Measurements from ENCODE around the gene PPARD. TPM values are rescaled to one million over a fixed set of nuclear protein-coding genes. Genes with fewer than 3 reads are reported as not detected.

Gene PPARD
- total and polyA plus RNA-seq, 2 experiments from 2014 or later, result 15.9 to 21.7 TPM

GRCh38 chr6:35473850-35474130 lies 131.4 kb downstream of the PPARD start:
- H3F3A ChIP-seq (ENCODE audit: insufficient read depth), result peaks cover 64% of the 10 kb centered on the region
- H3K4me3 ChIP-seq, result no peak overlapping the region
- H3K4me1 ChIP-seq (ENCODE audit: insufficient read depth), result peaks cover 21% of the 10 kb centered on the region
- no peak overlapping the region for H3K4me2 ChIP-seq (ENCODE audit: unreplicated experiment)
- H4K20me1 ChIP-seq (ENCODE audit: insufficient read depth), result peaks cover 19% of the 10 kb centered on the region
- no peak overlapping the region for H3K9ac ChIP-seq
- TF ChIP-seq EZH2phosphoT487 (IDR thresholded peaks at IDR 0.05; ENCODE audit: insufficient read depth, low read depth) (no peak), EZH2 (IDR thresholded peaks at IDR 0.05; ENCODE audit: insufficient read depth, poor library complexity, severe bottlenecking) (no peak)
- H3K27me3 ChIP-seq (replicated peaks; ENCODE audit: insufficient read depth), result no peaks in the 10 kb centered on the region
- no peak for DNase-seq
- H3K9me2 ChIP-seq (ENCODE audit: insufficient read depth), result no peaks in the 10 kb centered on the region
- in situ Hi-C loops (cut with MboI), result no loop called here
- no peak overlapping the region for H2AFZ ChIP-seq
- peaks cover 34% of the 10 kb centered on the region for H3K79me2 ChIP-seq (ENCODE audit: insufficient read depth)
- H3K36me3 ChIP-seq (ENCODE audit: low read depth), result peaks cover 37% of the 10 kb centered on the region
- H3K9me3 ChIP-seq (ENCODE audit: low read depth), result no peaks in the 10 kb centered on the region
- no peak overlapping the region for H3K27ac ChIP-seq

GRCh38 chr6:35474131-35474941 lies 132.0 kb downstream of the PPARD start:
- TF ChIP-seq EZH2phosphoT487 (IDR thresholded peaks at IDR 0.05; ENCODE audit: insufficient read depth, low read depth) (no peak), EZH2 (IDR thresholded peaks at IDR 0.05; ENCODE audit: insufficient read depth, poor library complexity, severe bottlenecking) (no peak)

GRCh38 chr6:35474942-35475570 lies 132.7 kb downstream of the PPARD start:
- Histone ChIP-seq H2AFZ (no peak overlapping the region), H3K36me3 (ENCODE audit: low read depth) (peaks cover 27% of the 10 kb centered on the region), H3K4me1 (ENCODE audit: insufficient read depth) (peaks cover 17% of the 10 kb centered on the region), H3K4me2 (ENCODE audit: unreplicated experiment) (no peak overlapping the region), H3K9me3 (ENCODE audit: low read depth) (no peaks in the 10 kb centered on the region), H3K4me3 (no peak overlapping the region), H4K20me1 (ENCODE audit: insufficient read depth) (peaks cover 12% of the 10 kb centered on the region), H3F3A (ENCODE audit: insufficient read depth) (peaks cover 55% of the 10 kb centered on the region), H3K27me3 (replicated peaks; ENCODE audit: insufficient read depth) (no peaks in the 10 kb centered on the region), H3K9me2 (ENCODE audit: insufficient read depth) (no peaks in the 10 kb centered on the region), H3K79me2 (ENCODE audit: insufficient read depth) (peaks cover 21% of the 10 kb centered on the region), H3K27ac (no peak overlapping the region), H3K9ac (no peak overlapping the region)
- in situ Hi-C loops (cut with MboI), result no loop called here
- WGBS, 2 experiments (ENCODE audit: low coverage in 1 of 2, low lambda C conversion rate in 2 of 2, missing lambda C conversion rate in 2 of 2), result 89 to 90% methylated on average over 20 of the region's 20 CpGs
- no peak for DNase-seq
- no peak for TF ChIP-seq EZH2phosphoT487 (IDR thresholded peaks at IDR 0.05; ENCODE audit: insufficient read depth, low read depth)
- no peak for TF ChIP-seq EZH2 (IDR thresholded peaks at IDR 0.05; ENCODE audit: insufficient read depth, poor library complexity, severe bottlenecking)

More at GRCh38 chr6:35474131-35474941, 132.0 kb downstream of the PPARD start:
- Histone ChIP-seq H3K9me3 (ENCODE audit: low read depth) (no peaks in the 10 kb centered on the region), H4K20me1 (ENCODE audit: insufficient read depth) (peaks cover 19% of the 10 kb centered on the region), H3K27ac (no peak overlapping the region), H3K9ac (no peak overlapping the region), H3K27me3 (replicated peaks; ENCODE audit: insufficient read depth) (no peaks in the 10 kb centered on the region), H3K4me3 (no peak overlapping the region), H3K4me2 (ENCODE audit: unreplicated experiment) (no peak overlapping the region), H3K36me3 (ENCODE audit: low read depth) (peaks cover 33% of the 10 kb centered on the region), H3F3A (ENCODE audit: insufficient read depth) (peaks cover 62% of the 10 kb centered on the region), H3K9me2 (ENCODE audit: insufficient read depth) (no peaks in the 10 kb centered on the region), H3K4me1 (ENCODE audit: insufficient read depth) (peaks cover 21% of the 10 kb centered on the region), H3K79me2 (ENCODE audit: insufficient read depth) (peaks cover 28% of the 10 kb centered on the region), H2AFZ (no peak overlapping the region)
- in situ Hi-C loops (cut with MboI), result no loop called here
- WGBS, 2 experiments (ENCODE audit: low coverage in 1 of 2, low lambda C conversion rate in 2 of 2, missing lambda C conversion rate in 2 of 2), result 81 to 85% methylated on average over 14 of the region's 14 CpGs
- no peak for DNase-seq

- Histone ChIP-seq H3K9ac (no peak overlapping the region), H3K27me3 (replicated peaks; ENCODE audit: insufficient read depth) (no peaks in the 10 kb centered on the region), H3F3A (ENCODE audit: insufficient read depth) (peaks cover 49% of the 10 kb centered on the region), H3K4me1 (ENCODE audit: insufficient read depth) (peaks cover 12% of the 10 kb centered on the region), H3K9me2 (ENCODE audit: insufficient read depth) (no peaks in the 10 kb centered on the region), H3K36me3 (ENCODE audit: low read depth) (peaks cover 22% of the 10 kb centered on the region), H3K4me3 (no peak overlapping the region), H3K4me2 (ENCODE audit: unreplicated experiment) (no peak overlapping the region), H2AFZ (no peak overlapping the region), H4K20me1 (ENCODE audit: insufficient read depth) (peaks cover 7% of the 10 kb centered on the region; the same call in 1 of the 2 replicates), H3K27ac (no peak overlapping the region), H3K79me2 (ENCODE audit: insufficient read depth) (peaks cover 16% of the 10 kb centered on the region), H3K9me3 (ENCODE audit: low read depth) (no peaks in the 10 kb centered on the region)
- no peak for DNase-seq
- in situ Hi-C loops (cut with MboI), result no loop called here
- 87 to 94% methylated on average over 4 of the region's 4 CpGs for WGBS, 2 experiments (ENCODE audit: low coverage in 1 of 2, low lambda C conversion rate in 2 of 2, missing lambda C conversion rate in 2 of 2)
- TF ChIP-seq EZH2 (IDR thresholded peaks at IDR 0.05; ENCODE audit: insufficient read depth, poor library complexity, severe bottlenecking) (no peak), EZH2phosphoT487 (IDR thresholded peaks at IDR 0.05; ENCODE audit: insufficient read depth, low read depth) (no peak)
These were observed 133.2 kb downstream of the PPARD start for GRCh38 chr6:35475573-35475972.
